ENCODE results near the gene LCE6A. TPM values are rescaled to one million over a fixed set of nuclear protein-coding genes. Genes with fewer than 3 reads are reported as not detected.

Gene LCE6A
- total and polyA plus RNA-seq, 9 donors: not detected

- TF ChIP-seq POLR2A (IDR thresholded peaks at IDR 0.05) (no peak), EP300 (IDR thresholded peaks at IDR 0.05) (no peak), CTCF (IDR thresholded peaks at IDR 0.05) (no peak)
- Histone ChIP-seq H3K27ac (no peak overlapping the region), H3K27me3 (no peaks in the 10 kb centered on the region), H3K4me3 (no peak overlapping the region), H3K36me3 (no peaks in the 10 kb centered on the region), H3K9me3 (no peaks in the 10 kb centered on the region), H3K4me1 (ENCODE audit: insufficient read depth) (peaks cover 7% of the 10 kb centered on the region)
- intact Hi-C loops (cut with DNase I): no loop called here
- 91 to 96% (median 91%) methylated on average over 1 of the region's 1 CpG for WGBS, 3 donors
- no peak for DNase-seq
Measured at GRCh38 chr1:152888126-152888525, 45.5 kb downstream of the LCE6A start.

Other genes starting within 250 kb of the LCE6A start
- not detected for gene LCE3C, start 242.6 kb upstream of the LCE6A start, total RNA-seq
- not detected for gene LCE3C, start 242.6 kb upstream of the LCE6A start, polyA plus RNA-seq
- gene LCE3B, start 229.0 kb upstream of the LCE6A start, total RNA-seq: not detected
- not detected for gene LCE3B, start 229.0 kb upstream of the LCE6A start, polyA plus RNA-seq
- gene LCE3A, start 219.8 kb upstream of the LCE6A start, total RNA-seq: not detected
- gene LCE3A, start 219.8 kb upstream of the LCE6A start, polyA plus RNA-seq: not detected
- not detected for gene LCE2D, start 179.5 kb upstream of the LCE6A start, total RNA-seq
- not detected for gene LCE2D, start 179.5 kb upstream of the LCE6A start, polyA plus RNA-seq
- not detected for gene LCE2C, start 167.6 kb upstream of the LCE6A start, total RNA-seq
- gene LCE2C, start 167.6 kb upstream of the LCE6A start, polyA plus RNA-seq: not detected
- gene LCE2B, start 156.7 kb upstream of the LCE6A start, total RNA-seq: not detected
- gene LCE2B, start 156.7 kb upstream of the LCE6A start, polyA plus RNA-seq: not detected
- gene LCE2A, start 144.5 kb upstream of the LCE6A start, total RNA-seq: not detected
- gene LCE2A, start 144.5 kb upstream of the LCE6A start, polyA plus RNA-seq: not detected
- not detected for gene LCE4A, start 134.7 kb upstream of the LCE6A start, total RNA-seq
- gene LCE4A, start 134.7 kb upstream of the LCE6A start, polyA plus RNA-seq: not detected
- not detected for gene KPRP, start 84.8 kb upstream of the LCE6A start, total RNA-seq
- not detected for gene KPRP, start 84.8 kb upstream of the LCE6A start, polyA plus RNA-seq
- gene LCE1F, start 67.7 kb upstream of the LCE6A start, total RNA-seq: not detected
- not detected for gene LCE1F, start 67.7 kb upstream of the LCE6A start, polyA plus RNA-seq
- gene LCE1E, start 56.6 kb upstream of the LCE6A start, total RNA-seq: not detected
- gene LCE1E, start 56.6 kb upstream of the LCE6A start, polyA plus RNA-seq: not detected
- not detected for gene LCE1D, start 46.1 kb upstream of the LCE6A start, total RNA-seq
- gene LCE1D, start 46.1 kb upstream of the LCE6A start, polyA plus RNA-seq: not detected
- gene LCE1C, start 36.2 kb upstream of the LCE6A start, total RNA-seq: not detected
- not detected for gene LCE1C, start 36.2 kb upstream of the LCE6A start, polyA plus RNA-seq
- gene LCE1B, start 30.9 kb upstream of the LCE6A start, total RNA-seq: not detected
- gene LCE1B, start 30.9 kb upstream of the LCE6A start, polyA plus RNA-seq: not detected
- not detected for gene LCE1A, start 15.4 kb upstream of the LCE6A start, total RNA-seq
- not detected for gene LCE1A, start 15.4 kb upstream of the LCE6A start, polyA plus RNA-seq
- not detected for gene LCE7A, start 17.1 kb downstream of the LCE6A start, total RNA-seq
- not detected for gene LCE7A, start 17.1 kb downstream of the LCE6A start, polyA plus RNA-seq
- gene SMCP, start 35.5 kb downstream of the LCE6A start, total RNA-seq: under 1 TPM in 1 of 7 donors, not detected in 6; 0.35 TPM
- under 1 TPM in 1 of 2 donors, not detected in 1; 0.18 TPM for gene SMCP, start 35.5 kb downstream of the LCE6A start, polyA plus RNA-seq
- gene IVL, start 65.7 kb downstream of the LCE6A start, total RNA-seq: not detected
- gene IVL, start 65.7 kb downstream of the LCE6A start, polyA plus RNA-seq: not detected
- gene SPRR5, start 104.3 kb downstream of the LCE6A start, total RNA-seq: not detected
- gene SPRR5, start 104.3 kb downstream of the LCE6A start, polyA plus RNA-seq: not detected
- gene SPRR4, start 127.8 kb downstream of the LCE6A start, total RNA-seq: not detected
- not detected for gene SPRR4, start 127.8 kb downstream of the LCE6A start, polyA plus RNA-seq
- gene SPRR1A, start 141.2 kb downstream of the LCE6A start, total RNA-seq: not detected
- not detected for gene SPRR1A, start 141.2 kb downstream of the LCE6A start, polyA plus RNA-seq
- under 1 TPM in 1 of 7 donors, not detected in 6; 0.85 TPM for gene SPRR3, start 158.9 kb downstream of the LCE6A start, total RNA-seq
- not detected for gene SPRR3, start 158.9 kb downstream of the LCE6A start, polyA plus RNA-seq
- gene SPRR1B, start 188.3 kb downstream of the LCE6A start, total RNA-seq: not detected
- gene SPRR1B, start 188.3 kb downstream of the LCE6A start, polyA plus RNA-seq: not detected
- under 1 TPM in 2 of 7 donors, not detected in 5; 0.32 to 0.45 TPM for gene SPRR2D, start 198.3 kb downstream of the LCE6A start, total RNA-seq
- 1 to 10 TPM in 1 of 2 donors, under 1 TPM in 1; 0.27 to 1.1 TPM for gene SPRR2D, start 198.3 kb downstream of the LCE6A start, polyA plus RNA-seq
- gene SPRR2A, start 214.7 kb downstream of the LCE6A start, total RNA-seq: under 1 TPM in 2 of 7 donors, not detected in 5; 0.55 to 0.59 TPM
- gene SPRR2A, start 214.7 kb downstream of the LCE6A start, polyA plus RNA-seq: under 1 TPM; 0.21 to 0.52 TPM
- gene SPRR2B, start 228.8 kb downstream of the LCE6A start, total RNA-seq: 1 to 10 TPM in 4 of 7 donors, not detected in 3; 1.1 to 3.8 (median 1.7) TPM
- 1 to 10 TPM; 3.2 to 4.9 TPM for gene SPRR2B, start 228.8 kb downstream of the LCE6A start, polyA plus RNA-seq